Natural killer cell (primary cell): ENCODE results near the gene DTNBP1. TPM values are rescaled to one million over a fixed set of nuclear protein-coding genes. Genes with fewer than 3 reads are reported as not detected.

ENCODE experiments used
- ATAC-seq, 3 donors: fragments of 150-1000 bp in 2 of 3; fragments of 200-7000 bp in 1 of 3; cut with Tn5 transposase; 1 replicate in 1 of 3; 2 replicates in 2 of 3; pipeline ENCODE4 v1.10.0; 2021; ENCODE audit warnings: mild to moderate bottlenecking in 2 of 3, moderate library complexity in 2 of 3
- DNase-seq, 2 donors: peaks; one replicate each; pipeline versions ENCODE4 v3.0.0 to v3.0.0-alpha.2; 2013 to 2021; ENCODE audit warnings: mixed read lengths in 1 of 2
- H3K27ac ChIP-seq: one replicate; pipeline ENCODE4 v1.5.1; 2013; ENCODE audit warnings: mild to moderate bottlenecking, low read length
- H3K27me3 ChIP-seq: one replicate; pipeline ENCODE4 v1.6.1; 2013; ENCODE audit warnings: low read length; ENCODE audit not compliant: control insufficient read depth, insufficient read depth
- H3K36me3 ChIP-seq: one replicate; pipeline ENCODE4 v1.6.1; 2013; ENCODE audit warnings: low read length; ENCODE audit not compliant: control insufficient read depth, insufficient read depth
- H3K4me1 ChIP-seq: one replicate; pipeline ENCODE4 v1.6.1; 2013; ENCODE audit warnings: low read length; ENCODE audit not compliant: control insufficient read depth, insufficient read depth
- H3K4me3 ChIP-seq: one replicate; pipeline ENCODE4 v1.5.1; 2013; ENCODE audit warnings: low read length
- H3K9me3 ChIP-seq: one replicate; pipeline ENCODE4 v1.6.1; 2013; ENCODE audit warnings: low read length; ENCODE audit not compliant: control insufficient read depth, insufficient read depth
- H3K27ac Mint-ChIP-seq, 2 donors: one replicate each; pipeline ENCODE4 v1.8.0; 2022; ENCODE audit warnings: mild to moderate bottlenecking in 2 of 2, mixed read lengths in 2 of 2, moderate library complexity in 1 of 2
- H3K27me3 Mint-ChIP-seq, 2 donors: one replicate each; pipeline ENCODE4 v1.8.0; 2022; ENCODE audit warnings: low read depth in 2 of 2, mixed read lengths in 2 of 2
- H3K36me3 Mint-ChIP-seq: one replicate; pipeline ENCODE4 v1.8.0; 2022; ENCODE audit warnings: mixed read lengths
- H3K4me1 Mint-ChIP-seq, 2 donors: one replicate each; pipeline ENCODE4 v1.8.0; 2022; ENCODE audit warnings: mixed read lengths in 2 of 2
- H3K4me3 Mint-ChIP-seq: one replicate; pipeline ENCODE4 v1.8.0; 2022; ENCODE audit warnings: mild to moderate bottlenecking, moderate library complexity, mixed read lengths
- H3K9me3 Mint-ChIP-seq, 2 donors: one replicate each; pipeline ENCODE4 v1.8.0; 2022; ENCODE audit warnings: mixed read lengths in 2 of 2
- CTCF ChIP-seq: fragments of 200-600 bp; IDR thresholded peaks from one replicate; pipeline ENCODE4 v1.8.0; 2022; ENCODE audit warnings: antibody characterized with exemption
- WGBS: methylation state at CpG from one replicate; pipeline ENCODE4 v1.1.7; 2013; ENCODE audit warnings: missing lambda C conversion rate; ENCODE audit not compliant: insufficient coverage; 5-methylcytosine and 5-hydroxymethylcytosine counted together
- intact Hi-C: fragments of 100-400 bp; cut with micrococcal nuclease; formaldehyde crosslinking; loops from one replicate; pipeline ENCODE4 v1.14.2; 2022
- total RNA-seq, 4 donors: library from RNA; stranded (reverse); fragments of 120-200 nt in 1 of 4; gene quantifications; one replicate each; pipeline versions ENCODE4 v1.2.3 to v1.2.4, GENCODE V29; 2013 to 2022

DTNBP1 gene
- total RNA-seq, 3 donors from 2014 or later (not counting 1 experiment from before 2014, with no cell fraction given): 31.6 to 42.2 (median 38.4) TPM

GRCh38 chr6:15569035-15569995, 93.5 kb downstream of the DTNBP1 start:
- no peaks in the 10 kb centered on the region for H3K27me3 Mint-ChIP-seq
- DNase-seq (no peak), ATAC-seq (peak; percentile 77 to 93 (median 81))
- no peaks in the 10 kb centered on the region for H3K27me3 ChIP-seq
- H3K27ac ChIP-seq: peak overlapping the region; percentile 42
- 62% methylated on average over 12 of the region's 17 CpGs for WGBS
- intact Hi-C loops: no loop called here
- H3K36me3 ChIP-seq: no peaks in the 10 kb centered on the region
- no peaks in the 10 kb centered on the region for H3K9me3 Mint-ChIP-seq
- TF ChIP-seq CTCF: no peak
- peak overlapping the region; percentile 39 to 84 for H3K27ac Mint-ChIP-seq
- peak overlapping the region; percentile 7 for H3K4me3 Mint-ChIP-seq
- peaks cover 35 to 43% of the 10 kb centered on the region in 2 donors for H3K4me1 Mint-ChIP-seq
- no peaks in the 10 kb centered on the region for H3K36me3 Mint-ChIP-seq
- H3K4me1 ChIP-seq: peaks cover 10% of the 10 kb centered on the region
- H3K9me3 ChIP-seq: no peaks in the 10 kb centered on the region
- no peak overlapping the region for H3K4me3 ChIP-seq

- Mint-ChIP-seq H3K27ac (no peak overlapping the region), H3K4me3 (no peak overlapping the region), H3K36me3 (no peaks in the 10 kb centered on the region), H3K9me3 (no peaks in the 10 kb centered on the region), H3K4me1 (peaks cover 15 to 47% of the 10 kb centered on the region in 2 donors), H3K27me3 (no peaks in the 10 kb centered on the region)
- ATAC-seq: no peak
- no peaks in the 10 kb centered on the region for H3K9me3 ChIP-seq
- H3K4me3 ChIP-seq: no peak overlapping the region
- no peak for DNase-seq
- WGBS: 97% methylated on average over 1 of the region's 1 CpG
- H3K4me1 ChIP-seq: no peaks in the 10 kb centered on the region
- no peaks in the 10 kb centered on the region for H3K27me3 ChIP-seq
- intact Hi-C loops: no loop called here
- TF ChIP-seq CTCF: no peak
- H3K36me3 ChIP-seq: no peaks in the 10 kb centered on the region
- no peak overlapping the region for H3K27ac ChIP-seq
These were observed 99.9 kb downstream of the DTNBP1 start for GRCh38 chr6:15562977-15563376.

DNA sequence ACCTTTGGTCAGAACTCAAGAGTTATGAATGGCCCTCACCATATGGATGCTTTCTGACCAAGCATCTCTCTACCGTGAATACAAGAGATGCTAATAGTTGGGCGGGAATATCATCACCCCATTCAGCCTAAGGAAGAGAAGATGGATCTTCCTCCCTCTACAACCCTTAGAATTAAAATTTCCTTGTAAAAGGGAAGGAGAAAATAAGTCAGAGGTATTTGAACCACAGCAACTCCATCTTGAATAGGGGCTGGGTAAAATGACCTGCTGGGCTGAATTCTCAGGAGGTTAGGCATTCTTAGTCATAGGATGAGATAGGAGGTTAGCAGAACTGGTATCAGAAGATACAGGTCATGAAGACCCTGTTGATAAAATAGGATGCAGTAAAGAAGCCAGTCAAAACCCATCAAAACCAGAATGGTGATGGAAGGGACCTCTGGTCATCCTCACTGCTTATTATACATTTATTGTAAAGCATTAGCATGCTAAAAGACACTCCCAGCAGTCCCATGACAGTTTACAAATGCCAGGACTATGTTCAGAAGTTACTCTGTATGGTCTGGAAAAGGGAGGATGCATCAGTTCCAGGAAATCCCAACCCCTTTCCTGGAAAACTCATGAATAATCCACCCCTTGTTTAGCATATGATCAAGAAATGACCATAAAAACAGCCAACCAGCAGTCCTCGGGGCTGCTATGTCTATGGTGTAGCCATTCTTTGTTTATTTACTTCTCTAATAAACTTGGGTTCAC, 101.2 kb downstream of the DTNBP1 start:
- no peaks in the 10 kb centered on the region for H3K36me3 Mint-ChIP-seq
- H3K9me3 Mint-ChIP-seq: no peaks in the 10 kb centered on the region

More for the DNA sequence above, 101.2 kb downstream of the DTNBP1 start:
- H3K9me3 ChIP-seq: no peaks in the 10 kb centered on the region
- no peak overlapping the region for H3K4me3 ChIP-seq
- H3K4me3 Mint-ChIP-seq: no peak overlapping the region
- DNase-seq (no peak), ATAC-seq (no peak)
- TF ChIP-seq CTCF: no peak
- H3K27ac Mint-ChIP-seq: no peak overlapping the region
- no peak overlapping the region for H3K27ac ChIP-seq
- WGBS: 90% methylated on average over 2 of the region's 3 CpGs
- no peaks in the 10 kb centered on the region for H3K27me3 ChIP-seq
- no peaks in the 10 kb centered on the region for H3K36me3 ChIP-seq
- H3K4me1 ChIP-seq: no peaks in the 10 kb centered on the region
- peaks cover 19 to 45% of the 10 kb centered on the region in 2 donors for H3K4me1 Mint-ChIP-seq
- H3K27me3 Mint-ChIP-seq: no peaks in the 10 kb centered on the region
- intact Hi-C loops: no loop called here
